GM23338 (cell line): ENCODE data around the gene CCDC24.

Source experiments
- CREB1 ChIP-seq: fragments of 250-450 bp; sonication (Bioruptor Pico); IDR thresholded peaks from 2 replicates; pipeline ENCODE4 v1.5.0; 2020; ENCODE audit warnings: low read depth, mild to moderate bottlenecking, moderate library complexity
- CTCF ChIP-seq, 2 experiments: fragments of 200-600 bp in 1 of 2; sonication (generic) in 1 of 2; conservative IDR thresholded peaks; 2 replicates each; pipeline versions ENCODE4 v1.5.1 to v1.6.1; 2016 to 2017; ENCODE audit warnings: antibody characterized with exemption in 2 of 2, low read depth in 2 of 2, mild to moderate bottlenecking in 2 of 2, moderate library complexity in 1 of 2
- EZH2 ChIP-seq: fragments of 200-600 bp; sonication (generic); IDR thresholded peaks from one replicate; pipeline ENCODE4 v1.8.0; 2017; ENCODE audit warnings: antibody characterized with exemption, mild to moderate bottlenecking, low read depth; ENCODE audit not compliant: unreplicated experiment
- EZH2phosphoT487 ChIP-seq: fragments of 200-600 bp; sonication (generic); IDR thresholded peaks from one replicate; pipeline ENCODE4 v1.8.1; 2018; ENCODE audit warnings: antibody characterized with exemption; ENCODE audit not compliant: unreplicated experiment
- NANOG ChIP-seq: IDR thresholded peaks from 2 replicates; pipeline ENCODE4 v1.6.1; 2016; ENCODE audit warnings: antibody characterized with exemption, borderline replicate concordance
- POLR2AphosphoS5 ChIP-seq: IDR thresholded peaks from 2 replicates; pipeline ENCODE4 v1.6.1; 2016; ENCODE audit warnings: antibody characterized with exemption, low read depth
- REST ChIP-seq: IDR thresholded peaks from one replicate; pipeline ENCODE4 v1.6.1; 2018; ENCODE audit warnings: antibody characterized with exemption; ENCODE audit not compliant: unreplicated experiment
- ZNF462 ChIP-seq: fragments of 250-450 bp; sonication (Bioruptor Pico); IDR thresholded peaks from 2 replicates; pipeline ENCODE4 v1.5.0; 2020; ENCODE audit warnings: mild to moderate bottlenecking, moderate library complexity

- TF ChIP-seq CTCF (conservative IDR thresholded peaks at IDR 0.05; ENCODE audit: low read depth in 2 of 2) (no peak), POLR2AphosphoS5 (no peak), EZH2 (no peak), CREB1 (CRISPR knock-in tag) (no peak), REST (no peak), EZH2phosphoT487 (no peak), ZNF462 (CRISPR knock-in tag) (no peak), NANOG (no peak)
Measured at GRCh38 chr1:44033756-44034155, 42.4 kb downstream of the CCDC24 start.
